ENCODE measurements around the gene NOXA1.
"Not testable (repeated sequence)": the region's sequence is repeated elsewhere in the genome, so short reads cannot be mapped to it uniquely, and the experiment has no call there.

NOXA1 gene

GRCh38 chr9:137407590-137408300, 15.4 kb upstream of the NOXA1 start:
- Mint-ChIP-seq H3K4me3 (no peak overlapping the region), H3K4me1 (ENCODE audit: low read depth) (no peaks in the 10 kb centered on the region), H3K27me3 (ENCODE audit: low read depth) (peaks cover 3% of the 10 kb centered on the region), H3K27ac (no peak overlapping the region), H3K36me3 (ENCODE audit: low read depth) (no peaks in the 10 kb centered on the region), H3K9me3 (no peaks in the 10 kb centered on the region)
- DNase-seq (ENCODE audit: low spot score), result no peak

- no peak overlapping the region for H3K4me3 Mint-ChIP-seq
- no peaks in the 10 kb centered on the region for H3K36me3 Mint-ChIP-seq (ENCODE audit: low read depth)
- peaks cover 3% of the 10 kb centered on the region for H3K27me3 Mint-ChIP-seq (ENCODE audit: low read depth)
- H3K4me1 Mint-ChIP-seq (ENCODE audit: low read depth), result peaks cover 3% of the 10 kb centered on the region
- no peaks in the 10 kb centered on the region for H3K9me3 Mint-ChIP-seq
- no peak overlapping the region for H3K27ac Mint-ChIP-seq
- no peak for DNase-seq (ENCODE audit: low spot score)
Measured at GRCh38 chr9:137408651-137409405, 14.4 kb upstream of the NOXA1 start.

GRCh38 chr9:137409515-137409914, 13.7 kb upstream of the NOXA1 start:
- Mint-ChIP-seq H3K4me1 (ENCODE audit: low read depth) (peaks cover 3% of the 10 kb centered on the region), H3K9me3 (no peaks in the 10 kb centered on the region), H3K27me3 (ENCODE audit: low read depth) (peaks cover 3% of the 10 kb centered on the region), H3K27ac (no peak overlapping the region), H3K4me3 (no peak overlapping the region), H3K36me3 (ENCODE audit: low read depth) (no peaks in the 10 kb centered on the region)
- DNase-seq (ENCODE audit: low spot score), result no peak

DNA sequence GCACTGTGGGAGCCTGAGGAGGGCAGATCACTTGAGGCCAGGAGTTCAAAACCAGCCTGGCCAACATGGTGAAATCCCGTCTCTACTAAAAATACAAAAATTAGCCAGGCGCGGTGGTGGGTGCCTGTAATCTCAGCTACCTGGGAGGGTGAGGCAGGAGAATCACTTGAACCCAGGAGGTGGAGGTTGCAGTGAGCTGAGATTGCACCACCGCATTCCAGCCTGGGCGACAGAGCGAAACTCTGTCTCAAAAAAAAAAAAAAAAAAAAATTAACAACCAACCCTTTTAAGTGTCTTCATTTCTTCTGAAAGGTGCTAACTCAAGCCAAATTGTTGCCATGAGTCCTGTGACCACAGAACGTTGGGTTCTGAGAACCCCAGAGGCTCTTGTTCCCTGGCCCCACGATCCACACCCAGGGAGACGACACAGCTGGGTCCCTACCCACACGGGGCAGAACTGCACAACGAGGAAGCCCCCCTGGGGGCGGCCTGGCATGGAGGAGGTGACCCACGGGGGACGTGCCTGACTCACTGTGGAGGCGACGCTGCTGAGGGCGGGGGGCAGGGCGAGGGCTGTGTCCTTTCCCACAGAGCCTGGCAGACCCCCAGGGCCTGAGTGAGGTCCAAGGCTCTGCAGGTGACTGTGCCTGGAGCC, 12.8 kb upstream of the NOXA1 start:
- not testable (repeated sequence) for DNase-seq (ENCODE audit: low spot score); H3K4me1 Mint-ChIP-seq (ENCODE audit: low read depth); H3K27me3 Mint-ChIP-seq (ENCODE audit: low read depth); H3K36me3 Mint-ChIP-seq (ENCODE audit: low read depth); H3K9me3 Mint-ChIP-seq; H3K4me3 Mint-ChIP-seq
- H3K27ac Mint-ChIP-seq, result peak overlapping the region; percentile 26

GRCh38 chr9:137410891-137411249, 12.3 kb upstream of the NOXA1 start:
- H3K4me3 Mint-ChIP-seq, result no peak overlapping the region
- H3K27ac Mint-ChIP-seq, result no peak overlapping the region
- no peaks in the 10 kb centered on the region for H3K9me3 Mint-ChIP-seq
- H3K27me3 Mint-ChIP-seq (ENCODE audit: low read depth), result peaks cover 3% of the 10 kb centered on the region
- no peaks in the 10 kb centered on the region for H3K36me3 Mint-ChIP-seq (ENCODE audit: low read depth)
- no peak for DNase-seq (ENCODE audit: low spot score)
- H3K4me1 Mint-ChIP-seq (ENCODE audit: low read depth), result peaks cover 3% of the 10 kb centered on the region

- H3K9me3 Mint-ChIP-seq, result no peaks in the 10 kb centered on the region
- H3K4me3 Mint-ChIP-seq, result no peak overlapping the region
- H3K36me3 Mint-ChIP-seq (ENCODE audit: low read depth), result no peaks in the 10 kb centered on the region
- H3K27me3 Mint-ChIP-seq (ENCODE audit: low read depth), result no peaks in the 10 kb centered on the region
- H3K27ac Mint-ChIP-seq, result no peak overlapping the region
- peaks cover 3% of the 10 kb centered on the region for H3K4me1 Mint-ChIP-seq (ENCODE audit: low read depth)
- no peak for DNase-seq (ENCODE audit: low spot score)
Measured at GRCh38 chr9:137411260-137411644, 11.9 kb upstream of the NOXA1 start.

GRCh38 chr9:137411645-137412380, 11.4 kb upstream of the NOXA1 start:
- Mint-ChIP-seq H3K36me3 (ENCODE audit: low read depth) (no peaks in the 10 kb centered on the region), H3K4me1 (ENCODE audit: low read depth) (peaks cover 3% of the 10 kb centered on the region), H3K9me3 (no peaks in the 10 kb centered on the region), H3K27me3 (ENCODE audit: low read depth) (no peaks in the 10 kb centered on the region), H3K27ac (no peak overlapping the region), H3K4me3 (no peak overlapping the region)
- peak; percentile 62 for DNase-seq (ENCODE audit: low spot score)

GRCh38 chr9:137412431-137412830, 10.8 kb upstream of the NOXA1 start:
- Mint-ChIP-seq H3K9me3 (no peaks in the 10 kb centered on the region), H3K27me3 (ENCODE audit: low read depth) (no peaks in the 10 kb centered on the region), H3K4me1 (ENCODE audit: low read depth) (peaks cover 3% of the 10 kb centered on the region), H3K36me3 (ENCODE audit: low read depth) (no peaks in the 10 kb centered on the region), H3K27ac (no peak overlapping the region), H3K4me3 (no peak overlapping the region)
- DNase-seq (ENCODE audit: low spot score), result no peak

GRCh38 chr9:137415451-137415850, 7.7 kb upstream of the NOXA1 start:
- no peak overlapping the region for H3K4me3 Mint-ChIP-seq
- H3K27me3 Mint-ChIP-seq (ENCODE audit: low read depth), result no peaks in the 10 kb centered on the region

DNA sequence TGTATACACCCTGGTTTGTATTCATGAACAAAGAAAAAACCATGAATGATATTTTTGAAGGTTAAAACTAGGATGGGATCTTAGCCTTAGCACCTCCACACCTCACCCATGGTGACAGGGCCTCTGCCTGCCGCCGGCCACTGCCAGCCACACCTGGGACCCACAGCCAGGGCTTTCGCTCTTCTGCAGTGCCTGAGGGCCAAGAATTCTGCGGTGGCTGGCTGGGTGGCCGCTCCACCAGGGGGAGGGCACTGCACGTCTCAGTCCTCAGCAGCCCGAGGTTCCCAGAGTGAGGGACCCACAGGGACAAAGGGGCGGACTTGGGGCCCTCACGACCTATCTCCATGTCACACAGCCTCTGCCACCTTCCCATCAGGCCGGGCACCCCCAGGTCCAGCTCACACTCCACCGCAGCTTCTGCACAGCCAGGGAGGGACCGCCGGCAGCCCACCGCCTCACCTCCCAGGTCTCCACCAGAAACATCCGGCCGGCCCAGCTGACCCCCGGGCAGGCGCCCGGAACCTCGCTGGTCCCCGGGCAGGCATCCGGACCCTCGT, 7.1 kb upstream of the NOXA1 start:
- Mint-ChIP-seq H3K36me3 (ENCODE audit: low read depth) (no peaks in the 10 kb centered on the region), H3K27me3 (ENCODE audit: low read depth) (no peaks in the 10 kb centered on the region), H3K4me3 (no peak overlapping the region), H3K9me3 (no peaks in the 10 kb centered on the region), H3K27ac (no peak overlapping the region), H3K4me1 (ENCODE audit: low read depth) (peaks cover 5% of the 10 kb centered on the region)
- no peak for DNase-seq (ENCODE audit: low spot score)

More at GRCh38 chr9:137415451-137415850, 7.7 kb upstream of the NOXA1 start:
- H3K4me1 Mint-ChIP-seq (ENCODE audit: low read depth), result peaks cover 5% of the 10 kb centered on the region
- H3K27ac Mint-ChIP-seq, result no peak overlapping the region
- H3K36me3 Mint-ChIP-seq (ENCODE audit: low read depth), result no peaks in the 10 kb centered on the region
- DNase-seq (ENCODE audit: low spot score), result no peak
- no peaks in the 10 kb centered on the region for H3K9me3 Mint-ChIP-seq

DNA sequence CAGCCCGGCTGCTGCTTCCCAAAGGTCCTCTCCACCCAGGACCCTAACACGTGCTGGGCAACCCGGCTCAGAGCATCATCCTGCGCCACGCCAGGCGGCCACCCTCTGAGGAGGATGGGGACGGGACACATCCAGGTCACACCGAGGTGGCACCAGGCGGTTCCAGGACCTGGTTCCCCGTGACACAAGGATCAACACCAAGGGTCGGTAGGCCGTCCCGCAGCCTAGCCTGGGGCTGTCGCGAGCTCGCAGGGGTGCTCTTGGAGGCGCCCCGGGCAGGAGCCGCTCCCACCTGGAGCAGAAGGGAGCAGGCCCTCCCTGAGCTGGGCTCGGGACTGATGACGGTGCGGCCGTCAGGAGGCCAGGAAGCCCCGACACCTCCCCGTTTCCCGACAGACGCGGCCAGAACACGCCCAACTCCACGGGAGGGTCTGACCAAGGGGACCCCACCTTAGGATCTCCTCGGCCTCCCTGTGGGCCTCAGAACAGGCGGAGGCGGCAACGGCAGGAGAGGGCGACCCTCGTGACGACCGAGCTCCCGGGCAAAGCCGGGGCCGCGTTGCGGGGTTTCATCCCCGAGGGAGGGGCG, 6.5 kb upstream of the NOXA1 start:
- H3K36me3 Mint-ChIP-seq (ENCODE audit: low read depth), result no peaks in the 10 kb centered on the region
- no peaks in the 10 kb centered on the region for H3K9me3 Mint-ChIP-seq
- H3K4me1 Mint-ChIP-seq (ENCODE audit: low read depth), result peaks cover 7% of the 10 kb centered on the region
- no peak for DNase-seq (ENCODE audit: low spot score)
- no peak overlapping the region for H3K27ac Mint-ChIP-seq
- H3K4me3 Mint-ChIP-seq, result no peak overlapping the region
- H3K27me3 Mint-ChIP-seq (ENCODE audit: low read depth), result no peaks in the 10 kb centered on the region

GRCh38 chr9:137417161-137418021, 5.8 kb upstream of the NOXA1 start:
- Mint-ChIP-seq H3K4me1 (ENCODE audit: low read depth) (peaks cover 12% of the 10 kb centered on the region), H3K27ac (no peak overlapping the region), H3K4me3 (no peak overlapping the region), H3K27me3 (ENCODE audit: low read depth) (no peaks in the 10 kb centered on the region), H3K36me3 (ENCODE audit: low read depth) (no peaks in the 10 kb centered on the region), H3K9me3 (no peaks in the 10 kb centered on the region)
- no peak for DNase-seq (ENCODE audit: low spot score)

Data from T-helper 2 cell treated with Interferon-gamma antibody and Interleukin-4, amounts not matched to agents 5 μg/mL and 100 μg/mL, for 36 hours (primary cell).